ENCODE measurements around the gene SPATA6L.

DNA sequence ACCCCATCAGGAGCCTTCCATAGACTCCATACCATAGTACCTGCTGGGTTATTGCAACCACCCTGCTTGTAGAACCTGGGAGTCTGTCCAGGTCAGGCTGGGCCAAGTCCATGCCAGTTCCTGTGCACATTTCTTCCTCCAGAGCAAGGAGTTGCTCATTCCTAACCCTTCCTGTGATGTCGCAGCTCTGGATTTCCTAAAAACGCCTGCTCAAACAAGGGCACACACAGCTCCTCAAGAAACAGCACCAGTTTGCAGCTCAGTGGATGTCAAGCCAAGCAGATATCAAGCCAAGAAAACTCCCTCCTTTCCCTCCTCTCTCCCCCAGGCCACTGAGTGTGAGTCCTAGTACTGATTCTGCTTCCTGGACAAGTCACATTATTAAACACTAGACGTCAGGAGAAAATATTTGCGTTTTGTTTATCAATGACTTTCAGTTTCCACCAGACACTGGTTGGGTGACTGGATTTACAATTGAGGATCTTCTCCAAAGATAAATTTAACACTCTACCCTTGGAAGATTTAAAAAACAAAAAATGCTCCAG is 116.5 kb downstream of the SPATA6L start:
- TF ChIP-seq, protein P1, sequence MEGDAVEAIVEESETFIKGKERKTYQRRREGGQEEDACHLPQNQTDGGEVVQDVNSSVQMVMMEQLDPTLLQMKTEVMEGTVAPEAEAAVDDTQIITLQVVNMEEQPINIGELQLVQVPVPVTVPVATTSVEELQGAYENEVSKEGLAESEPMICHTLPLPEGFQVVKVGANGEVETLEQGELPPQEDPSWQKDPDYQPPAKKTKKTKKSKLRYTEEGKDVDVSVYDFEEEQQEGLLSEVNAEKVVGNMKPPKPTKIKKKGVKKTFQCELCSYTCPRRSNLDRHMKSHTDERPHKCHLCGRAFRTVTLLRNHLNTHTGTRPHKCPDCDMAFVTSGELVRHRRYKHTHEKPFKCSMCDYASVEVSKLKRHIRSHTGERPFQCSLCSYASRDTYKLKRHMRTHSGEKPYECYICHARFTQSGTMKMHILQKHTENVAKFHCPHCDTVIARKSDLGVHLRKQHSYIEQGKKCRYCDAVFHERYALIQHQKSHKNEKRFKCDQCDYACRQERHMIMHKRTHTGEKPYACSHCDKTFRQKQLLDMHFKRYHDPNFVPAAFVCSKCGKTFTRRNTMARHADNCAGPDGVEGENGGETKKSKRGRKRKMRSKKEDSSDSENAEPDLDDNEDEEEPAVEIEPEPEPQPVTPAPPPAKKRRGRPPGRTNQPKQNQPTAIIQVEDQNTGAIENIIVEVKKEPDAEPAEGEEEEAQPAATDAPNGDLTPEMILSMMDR (IDR thresholded peaks at IDR 0.05 in 2 of 3, conservative IDR thresholded peaks at IDR 0.05 in 1 of 3; ENCODE audit: borderline replicate concordance in 1 of 3, insufficient read depth in 1 of 3, low read depth in 2 of 3, low read length in 2 of 3), result no peak
- TF ChIP-seq, protein P2, sequence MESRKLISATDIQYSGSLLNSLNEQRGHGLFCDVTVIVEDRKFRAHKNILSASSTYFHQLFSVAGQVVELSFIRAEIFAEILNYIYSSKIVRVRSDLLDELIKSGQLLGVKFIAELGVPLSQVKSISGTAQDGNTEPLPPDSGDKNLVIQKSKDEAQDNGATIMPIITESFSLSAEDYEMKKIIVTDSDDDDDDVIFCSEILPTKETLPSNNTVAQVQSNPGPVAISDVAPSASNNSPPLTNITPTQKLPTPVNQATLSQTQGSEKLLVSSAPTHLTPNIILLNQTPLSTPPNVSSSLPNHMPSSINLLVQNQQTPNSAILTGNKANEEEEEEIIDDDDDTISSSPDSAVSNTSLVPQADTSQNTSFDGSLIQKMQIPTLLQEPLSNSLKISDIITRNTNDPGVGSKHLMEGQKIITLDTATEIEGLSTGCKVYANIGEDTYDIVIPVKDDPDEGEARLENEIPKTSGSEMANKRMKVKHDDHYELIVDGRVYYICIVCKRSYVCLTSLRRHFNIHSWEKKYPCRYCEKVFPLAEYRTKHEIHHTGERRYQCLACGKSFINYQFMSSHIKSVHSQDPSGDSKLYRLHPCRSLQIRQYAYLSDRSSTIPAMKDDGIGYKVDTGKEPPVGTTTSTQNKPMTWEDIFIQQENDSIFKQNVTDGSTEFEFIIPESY (IDR thresholded peaks at IDR 0.05; ENCODE audit: extremely low read depth, insufficient replicate concordance, low read length), result no peak
- no peak for TF ChIP-seq ZNF274 (IDR thresholded peaks at IDR 0.05; ENCODE audit: low read depth, low read length)

Measured in HCT116 (cell line).